Parathyroid adenoma (tissue), 2 donors: Measurements from ENCODE around the gene SMARCA2.

Experiments used
- H2AFZ ChIP-seq: fragments of 300-600 bp; sonication (generic); one replicate; pipeline ENCODE4 v1.7.0; 2017; ENCODE audit warnings: antibody characterized with exemption, mild to moderate bottlenecking
- H3K27ac ChIP-seq: fragments of 300-600 bp; sonication (generic); one replicate; pipeline ENCODE4 v1.7.0; 2017
- H3K27me3 ChIP-seq: fragments of 300-600 bp; sonication (generic); one replicate; pipeline ENCODE4 v1.7.0; 2017; ENCODE audit warnings: low read length; ENCODE audit not compliant: control insufficient read depth, insufficient read depth
- H3K36me3 ChIP-seq: fragments of 300-600 bp; sonication (generic); one replicate; pipeline ENCODE4 v1.7.0; 2017; ENCODE audit warnings: low read length; ENCODE audit not compliant: control insufficient read depth, insufficient read depth
- H3K4me1 ChIP-seq: fragments of 300-600 bp; sonication (generic); one replicate; pipeline ENCODE4 v1.7.0; 2017; ENCODE audit warnings: control low read depth
- H3K4me2 ChIP-seq: fragments of 300-600 bp; sonication (generic); one replicate; pipeline ENCODE4 v1.7.0; 2017; ENCODE audit warnings: low read length
- H3K4me3 ChIP-seq: fragments of 300-600 bp; sonication (generic); one replicate; pipeline ENCODE4 v1.7.0; 2017; ENCODE audit warnings: low read depth, low read length
- H3K79me2 ChIP-seq: fragments of 300-600 bp; sonication (generic); one replicate; pipeline ENCODE4 v1.7.0; 2017; ENCODE audit warnings: control low read depth
- H3K9ac ChIP-seq: fragments of 300-600 bp; sonication (generic); one replicate; pipeline ENCODE4 v1.7.0; 2017; ENCODE audit warnings: mild to moderate bottlenecking
- H3K9me3 ChIP-seq: fragments of 300-600 bp; sonication (generic); one replicate; pipeline ENCODE4 v1.7.0; 2017; ENCODE audit warnings: low read length; ENCODE audit not compliant: control insufficient read depth
- TF ChIP-seq, protein P1 (sequence below): fragments of 300-600 bp; sonication (generic); IDR thresholded peaks from one replicate; pipeline ENCODE4 v1.7.0; 2017; ENCODE audit warnings: antibody characterized with exemption, mild to moderate bottlenecking
- donor health status: primary hyperparathyroidism.

Gene SMARCA2

DNA sequence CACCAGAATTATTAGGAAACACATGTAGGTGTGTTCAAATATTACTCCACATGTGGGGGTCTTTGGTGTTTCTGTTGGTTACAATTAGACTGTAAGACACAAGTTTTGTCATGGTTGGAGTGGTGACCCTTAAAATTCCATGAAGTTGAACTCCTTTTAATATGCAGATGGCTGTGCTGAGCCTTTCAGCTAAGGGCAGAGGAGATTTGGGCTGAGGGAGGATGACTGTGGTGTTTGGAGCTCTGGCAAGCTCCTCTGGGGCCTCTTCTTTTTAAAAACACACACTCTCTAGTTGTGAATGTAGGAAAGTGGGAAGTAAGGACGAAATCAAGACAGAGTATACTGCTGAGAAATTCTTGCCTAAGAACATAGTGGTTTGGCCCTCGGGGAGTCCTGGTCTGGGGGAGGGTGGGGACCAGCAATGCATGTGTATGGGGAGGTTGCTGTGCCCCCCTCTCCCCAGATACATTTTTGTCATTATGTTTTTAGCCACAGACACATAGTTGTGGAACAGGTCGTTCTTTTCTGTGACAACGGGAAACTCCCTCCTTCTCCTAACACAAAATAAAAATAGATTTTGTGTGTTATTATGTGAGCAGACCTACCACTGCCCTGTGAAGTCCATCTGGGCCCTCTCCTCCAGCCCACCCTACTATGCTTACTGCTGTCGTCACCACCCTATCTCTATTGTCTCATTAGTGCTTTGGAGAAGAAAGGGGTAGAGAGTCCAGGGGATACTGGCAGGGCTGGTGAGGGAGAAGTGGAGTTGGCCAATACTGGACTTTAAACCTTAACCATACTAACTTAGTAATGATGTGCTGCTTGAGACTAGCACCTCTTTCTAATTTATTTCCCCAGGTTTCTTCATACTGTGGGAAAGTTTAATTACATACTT, 10.0 kb downstream of the SMARCA2 start:
- peaks cover 42% of the 10 kb centered on the region for H3K4me1 ChIP-seq
- peak overlapping the region; percentile 71 for H3K4me2 ChIP-seq
- TF ChIP-seq, protein P1, sequence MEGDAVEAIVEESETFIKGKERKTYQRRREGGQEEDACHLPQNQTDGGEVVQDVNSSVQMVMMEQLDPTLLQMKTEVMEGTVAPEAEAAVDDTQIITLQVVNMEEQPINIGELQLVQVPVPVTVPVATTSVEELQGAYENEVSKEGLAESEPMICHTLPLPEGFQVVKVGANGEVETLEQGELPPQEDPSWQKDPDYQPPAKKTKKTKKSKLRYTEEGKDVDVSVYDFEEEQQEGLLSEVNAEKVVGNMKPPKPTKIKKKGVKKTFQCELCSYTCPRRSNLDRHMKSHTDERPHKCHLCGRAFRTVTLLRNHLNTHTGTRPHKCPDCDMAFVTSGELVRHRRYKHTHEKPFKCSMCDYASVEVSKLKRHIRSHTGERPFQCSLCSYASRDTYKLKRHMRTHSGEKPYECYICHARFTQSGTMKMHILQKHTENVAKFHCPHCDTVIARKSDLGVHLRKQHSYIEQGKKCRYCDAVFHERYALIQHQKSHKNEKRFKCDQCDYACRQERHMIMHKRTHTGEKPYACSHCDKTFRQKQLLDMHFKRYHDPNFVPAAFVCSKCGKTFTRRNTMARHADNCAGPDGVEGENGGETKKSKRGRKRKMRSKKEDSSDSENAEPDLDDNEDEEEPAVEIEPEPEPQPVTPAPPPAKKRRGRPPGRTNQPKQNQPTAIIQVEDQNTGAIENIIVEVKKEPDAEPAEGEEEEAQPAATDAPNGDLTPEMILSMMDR = no peak
- H3K36me3 ChIP-seq = no peaks in the 10 kb centered on the region
- H3K79me2 ChIP-seq = peaks cover 39% of the 10 kb centered on the region
- no peak overlapping the region for H2AFZ ChIP-seq
- H3K9me3 ChIP-seq = no peaks in the 10 kb centered on the region
- H3K9ac ChIP-seq = no peak overlapping the region
- H3K27ac ChIP-seq = peak overlapping the region; percentile 75
- no peaks in the 10 kb centered on the region for H3K27me3 ChIP-seq
- peak overlapping the region; percentile 25 for H3K4me3 ChIP-seq

DNA sequence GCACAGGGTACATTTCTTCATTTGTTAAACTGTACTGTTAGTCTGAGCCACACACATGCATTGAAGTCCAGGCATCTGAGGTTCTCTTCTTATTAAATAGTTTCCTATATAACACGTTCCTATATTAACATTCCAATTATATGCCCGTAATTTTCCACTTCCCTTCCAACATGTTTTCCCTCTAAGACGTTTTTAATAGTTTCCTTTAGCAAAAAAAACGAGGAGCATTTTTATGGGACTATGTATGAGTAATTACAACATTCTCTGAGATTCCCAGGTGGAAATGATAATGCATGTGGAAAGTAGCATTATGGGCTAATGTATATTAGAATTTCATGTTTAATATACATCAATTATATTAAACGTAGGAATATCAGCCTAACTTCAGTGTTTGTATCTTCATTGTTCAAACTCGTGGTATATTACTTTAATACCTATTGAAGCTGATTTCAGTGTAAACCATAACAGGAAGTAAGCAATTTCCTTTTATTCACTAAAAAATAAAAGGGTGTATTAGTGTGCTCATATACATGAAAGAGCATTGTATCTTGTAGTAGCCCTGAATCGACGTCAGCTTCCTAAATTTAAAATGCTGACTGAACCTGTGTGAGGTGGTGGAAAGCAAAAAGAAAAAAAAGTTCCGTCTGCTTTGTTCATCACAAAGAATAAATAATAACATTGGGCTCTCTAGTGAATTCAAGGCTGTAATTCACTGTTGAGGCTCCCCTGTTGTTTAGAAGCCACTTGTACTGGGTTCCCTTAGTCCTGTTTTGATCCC, 11.3 kb downstream of the SMARCA2 start:
- Histone ChIP-seq H3K9me3 (no peaks in the 10 kb centered on the region), H3K79me2 (peaks cover 36% of the 10 kb centered on the region), H3K4me2 (peak overlapping the region; percentile 24), H3K27ac (peak overlapping the region; percentile 75), H3K36me3 (no peaks in the 10 kb centered on the region), H2AFZ (no peak overlapping the region), H3K9ac (no peak overlapping the region), H3K4me3 (no peak overlapping the region), H3K27me3 (no peaks in the 10 kb centered on the region), H3K4me1 (peaks cover 42% of the 10 kb centered on the region)
- TF ChIP-seq, protein P1 = no peak

DNA sequence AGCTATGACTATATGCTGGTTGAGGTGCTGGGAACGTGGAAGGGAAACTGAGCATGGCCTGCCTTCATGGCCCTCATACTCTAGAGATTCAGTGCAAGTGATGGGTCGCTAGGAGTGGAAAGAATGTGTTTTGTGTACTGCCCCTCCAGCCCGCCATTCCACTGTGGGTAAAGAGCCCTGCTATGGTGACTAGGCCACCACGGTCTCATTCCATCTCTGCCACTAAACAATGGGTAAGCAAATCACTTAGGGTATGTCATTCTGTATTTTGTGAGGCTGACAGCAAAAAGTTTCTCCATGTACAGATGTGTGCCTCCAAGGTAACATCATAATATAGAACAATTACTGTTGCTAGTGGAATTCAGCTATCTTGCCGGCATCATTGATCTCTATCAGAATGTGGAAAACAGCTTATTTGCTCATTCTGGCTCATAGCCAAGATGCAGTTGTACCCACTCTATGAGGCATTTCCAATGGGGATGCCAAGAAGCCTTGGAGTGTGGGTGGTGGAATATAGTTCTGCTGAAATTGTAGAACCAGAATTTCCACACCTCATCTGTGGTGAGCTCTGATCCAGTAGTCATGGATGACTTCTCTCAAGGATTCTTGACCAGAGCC, 12.5 kb downstream of the SMARCA2 start:
- H3K4me3 ChIP-seq = peak overlapping the region; percentile 32
- H2AFZ ChIP-seq = no peak overlapping the region
- peak overlapping the region; percentile 27 for H3K27ac ChIP-seq
- no peaks in the 10 kb centered on the region for H3K36me3 ChIP-seq
- H3K9ac ChIP-seq = no peak overlapping the region
- TF ChIP-seq, protein P1 = no peak
- H3K9me3 ChIP-seq = no peaks in the 10 kb centered on the region
- H3K4me2 ChIP-seq = peak overlapping the region; percentile 51
- H3K27me3 ChIP-seq = no peaks in the 10 kb centered on the region
- peaks cover 41% of the 10 kb centered on the region for H3K4me1 ChIP-seq
- peaks cover 33% of the 10 kb centered on the region for H3K79me2 ChIP-seq

DNA sequence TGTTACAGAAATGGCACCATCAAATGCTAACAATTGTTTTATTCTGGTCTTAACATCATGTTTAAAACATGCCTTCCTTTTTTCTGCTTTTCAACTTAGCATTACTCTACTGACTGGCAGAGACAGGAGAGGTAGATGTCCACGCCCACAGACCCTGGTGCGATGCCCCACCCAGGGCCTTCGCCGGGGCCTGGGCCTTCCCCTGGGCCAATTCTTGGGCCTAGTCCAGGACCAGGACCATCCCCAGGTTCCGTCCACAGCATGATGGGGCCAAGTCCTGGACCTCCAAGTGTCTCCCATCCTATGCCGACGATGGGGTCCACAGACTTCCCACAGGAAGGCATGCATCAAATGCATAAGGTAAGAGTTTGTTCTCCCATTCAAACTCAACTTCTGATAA, 13.7 kb downstream of the SMARCA2 start:
- no peak overlapping the region for H3K4me3 ChIP-seq
- H3K4me2 ChIP-seq = no peak overlapping the region
- H3K9me3 ChIP-seq = no peaks in the 10 kb centered on the region
- peaks cover 43% of the 10 kb centered on the region for H3K79me2 ChIP-seq
- H3K4me1 ChIP-seq = peaks cover 32% of the 10 kb centered on the region
- no peak overlapping the region for H3K9ac ChIP-seq
- H3K27me3 ChIP-seq = no peaks in the 10 kb centered on the region
- no peak overlapping the region for H3K27ac ChIP-seq
- no peak overlapping the region for H2AFZ ChIP-seq
- H3K36me3 ChIP-seq = no peaks in the 10 kb centered on the region
- TF ChIP-seq, protein P1 = no peak
